ENCODE measurements around the gene KIF26A.

The KIF26A gene

DNA sequence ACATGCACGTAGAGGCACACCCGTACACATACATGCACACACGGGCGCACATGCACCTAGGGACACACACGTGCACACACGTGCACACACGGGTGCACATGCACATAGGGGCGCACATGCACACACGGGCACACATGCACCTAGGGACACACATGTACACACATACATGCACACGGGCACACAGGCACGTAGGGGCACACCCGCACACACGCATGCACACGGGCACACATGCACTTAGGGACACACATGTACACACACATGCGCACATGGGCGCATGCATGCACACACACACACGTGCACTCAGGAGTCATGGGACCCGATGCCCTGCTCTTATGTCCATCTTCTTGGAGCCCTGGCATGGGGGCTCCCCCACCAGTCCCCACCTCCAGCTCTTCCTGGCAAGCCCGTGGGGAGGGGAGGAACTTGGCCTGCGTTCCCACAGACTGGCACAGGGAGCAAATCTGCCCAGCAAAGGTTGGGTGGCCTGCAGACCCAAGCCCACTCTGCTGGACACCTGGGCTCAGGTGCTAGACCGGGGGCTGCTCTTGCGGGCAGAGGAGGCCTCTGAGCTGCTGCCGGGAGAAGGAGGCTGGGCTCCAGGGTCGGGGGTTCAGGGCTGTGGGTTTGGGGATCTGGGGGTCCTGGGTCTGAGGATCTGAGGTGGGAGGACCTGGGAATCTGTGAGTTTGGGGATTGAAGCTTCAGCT, 51.4 kb downstream of the KIF26A start:
- H3K79me1 ChIP-seq (ENCODE audit: low read length): no peaks in the 10 kb centered on the region
- no peak overlapping the region for H4K8ac ChIP-seq (ENCODE audit: low read depth, low read length)
- no peak overlapping the region for H3K23ac ChIP-seq (ENCODE audit: low read length)
- no peak overlapping the region for H2BK120ac ChIP-seq (ENCODE audit: low read depth, low read length)
- no CpG with 5 or more reads among the region's 24 CpGs for WGBS (ENCODE audit: extremely low coverage, insufficient coverage, low lambda C conversion rate)
- no peak overlapping the region for H3K9ac ChIP-seq (ENCODE audit: low read length)
- H2BK15ac ChIP-seq (replicated peaks; ENCODE audit: low read depth): no peak overlapping the region
- H2AK5ac ChIP-seq (ENCODE audit: low read length): no peak overlapping the region
- no peak overlapping the region for H3K4me2 ChIP-seq (ENCODE audit: low read length)
- no peak overlapping the region for H2BK5ac ChIP-seq (ENCODE audit: low read length)
- H3K4ac ChIP-seq (ENCODE audit: low read depth, low read length): no peak overlapping the region
- H3K27me3 ChIP-seq (ENCODE audit: insufficient read depth, low read length, poor library complexity): no peaks in the 10 kb centered on the region
- no peak overlapping the region for H3K56ac ChIP-seq (ENCODE audit: low read length)
- H3K4me1 ChIP-seq (ENCODE audit: control insufficient read depth, low read depth, low read length): no peaks in the 10 kb centered on the region
- H3K18ac ChIP-seq (ENCODE audit: low read length): no peak overlapping the region
- DNase-seq: no peak
- H4K5ac ChIP-seq (ENCODE audit: low read length): no peak overlapping the region
- no peaks in the 10 kb centered on the region for H3K79me2 ChIP-seq (ENCODE audit: control insufficient read depth, insufficient read depth, low read length)
- no peak overlapping the region for H3K27ac ChIP-seq (ENCODE audit: low read depth, low read length)
- H3K36me3 ChIP-seq (ENCODE audit: control insufficient read depth, insufficient read depth, low read length): no peaks in the 10 kb centered on the region
- H3K4me3 ChIP-seq (ENCODE audit: low read length): no peak overlapping the region

DNA sequence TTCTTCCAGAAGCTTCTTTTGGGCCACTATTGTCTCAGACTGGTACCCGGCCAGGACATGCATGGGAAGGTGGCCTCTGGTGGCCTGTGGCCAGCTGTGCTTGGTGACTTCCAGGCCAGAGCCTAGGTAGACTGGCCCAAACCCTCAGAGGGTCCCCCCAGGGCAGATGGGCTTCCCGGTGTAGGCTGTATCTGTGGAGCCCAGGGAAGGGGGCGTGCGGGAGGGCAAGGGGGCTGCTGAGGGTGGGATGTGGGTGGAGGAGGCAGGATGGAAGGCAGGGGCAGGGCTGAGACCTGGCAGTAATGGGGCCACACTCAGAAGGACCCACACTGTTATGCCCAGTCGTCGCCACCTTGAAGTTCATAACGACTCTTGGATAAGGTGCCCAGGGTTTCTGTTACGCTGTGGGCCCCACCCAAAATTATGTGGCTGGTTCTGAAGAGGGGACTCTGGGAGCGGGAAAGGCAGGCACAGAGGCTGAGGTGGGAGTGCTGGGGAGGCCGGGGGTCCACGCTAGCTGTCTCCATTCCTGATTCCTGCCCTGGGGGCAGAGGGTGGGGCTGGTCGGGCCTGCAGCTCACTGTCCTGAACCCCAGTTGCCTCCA, 52.1 kb downstream of the KIF26A start:
- Histone ChIP-seq H3K27me3 (ENCODE audit: insufficient read depth, low read length, poor library complexity) (no peaks in the 10 kb centered on the region), H2AK5ac (ENCODE audit: low read length) (no peak overlapping the region), H3K18ac (ENCODE audit: low read length) (no peak overlapping the region), H4K8ac (ENCODE audit: low read depth, low read length) (no peak overlapping the region), H2BK15ac (replicated peaks; ENCODE audit: low read depth) (no peak overlapping the region), H2BK120ac (ENCODE audit: low read depth, low read length) (no peak overlapping the region), H3K27ac (ENCODE audit: low read depth, low read length) (no peak overlapping the region), H3K9ac (ENCODE audit: low read length) (no peak overlapping the region), H3K36me3 (ENCODE audit: control insufficient read depth, insufficient read depth, low read length) (no peaks in the 10 kb centered on the region), H3K79me1 (ENCODE audit: low read length) (no peaks in the 10 kb centered on the region), H3K56ac (ENCODE audit: low read length) (no peak overlapping the region), H2BK5ac (ENCODE audit: low read length) (no peak overlapping the region), H3K23ac (ENCODE audit: low read length) (no peak overlapping the region), H3K4ac (ENCODE audit: low read depth, low read length) (no peak overlapping the region), H3K4me3 (ENCODE audit: low read length) (no peak overlapping the region), H3K4me1 (ENCODE audit: control insufficient read depth, low read depth, low read length) (no peaks in the 10 kb centered on the region), H3K4me2 (ENCODE audit: low read length) (no peak overlapping the region), H3K79me2 (ENCODE audit: control insufficient read depth, insufficient read depth, low read length) (no peaks in the 10 kb centered on the region), H4K5ac (ENCODE audit: low read length) (no peak overlapping the region)
- DNase-seq: no peak
- no CpG with 5 or more reads among the region's 12 CpGs for WGBS (ENCODE audit: extremely low coverage, insufficient coverage, low lambda C conversion rate)

DNA sequence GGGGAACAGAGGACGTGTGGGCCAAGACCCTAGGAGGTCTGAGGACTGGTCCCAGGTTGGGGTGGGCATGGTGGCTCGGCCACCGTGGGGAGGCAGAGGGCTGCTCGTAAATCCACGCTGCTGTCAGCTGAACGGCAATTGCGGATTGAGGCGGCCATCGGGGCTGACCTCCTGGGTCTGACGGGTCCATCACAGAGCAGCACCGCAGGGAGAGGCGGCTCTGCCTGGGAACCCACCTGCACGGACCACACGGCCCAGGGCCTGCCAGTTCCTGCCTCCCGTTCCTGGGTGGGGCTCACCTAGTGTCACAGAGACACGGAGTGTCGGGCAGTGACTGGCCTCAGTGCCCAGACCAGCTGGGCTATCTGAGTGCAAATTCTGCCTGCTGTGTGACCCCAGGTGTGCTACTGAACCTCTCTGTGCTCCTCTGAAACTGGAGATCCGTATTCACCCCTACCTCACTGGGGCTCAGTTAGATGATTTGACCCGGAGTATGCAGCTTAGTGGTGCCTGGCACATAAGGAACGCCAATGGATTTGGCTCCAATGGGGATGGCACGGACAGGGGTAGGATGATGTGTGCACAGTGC, 53.1 kb downstream of the KIF26A start:
- no peak overlapping the region for H3K23ac ChIP-seq (ENCODE audit: low read length)
- no peak overlapping the region for H3K4me2 ChIP-seq (ENCODE audit: low read length)
- no peak overlapping the region for H2BK5ac ChIP-seq (ENCODE audit: low read length)
- no peak for DNase-seq
- no peak overlapping the region for H3K56ac ChIP-seq (ENCODE audit: low read length)
- H3K4me1 ChIP-seq (ENCODE audit: control insufficient read depth, low read depth, low read length): no peaks in the 10 kb centered on the region
- no peak overlapping the region for H2BK120ac ChIP-seq (ENCODE audit: low read depth, low read length)
- H3K4ac ChIP-seq (ENCODE audit: low read depth, low read length): no peak overlapping the region
- H4K8ac ChIP-seq (ENCODE audit: low read depth, low read length): no peak overlapping the region
- H3K9ac ChIP-seq (ENCODE audit: low read length): no peak overlapping the region
- no peaks in the 10 kb centered on the region for H3K36me3 ChIP-seq (ENCODE audit: control insufficient read depth, insufficient read depth, low read length)
- H3K27ac ChIP-seq (ENCODE audit: low read depth, low read length): no peak overlapping the region
- no peak overlapping the region for H2BK15ac ChIP-seq (replicated peaks; ENCODE audit: low read depth)
- H2AK5ac ChIP-seq (ENCODE audit: low read length): no peak overlapping the region
- no peaks in the 10 kb centered on the region for H3K79me2 ChIP-seq (ENCODE audit: control insufficient read depth, insufficient read depth, low read length)
- WGBS (ENCODE audit: extremely low coverage, insufficient coverage, low lambda C conversion rate): no CpG with 5 or more reads among the region's 21 CpGs
- no peaks in the 10 kb centered on the region for H3K79me1 ChIP-seq (ENCODE audit: low read length)
- H3K18ac ChIP-seq (ENCODE audit: low read length): no peak overlapping the region
- no peak overlapping the region for H3K4me3 ChIP-seq (ENCODE audit: low read length)
- no peaks in the 10 kb centered on the region for H3K27me3 ChIP-seq (ENCODE audit: insufficient read depth, low read length, poor library complexity)
- no peak overlapping the region for H4K5ac ChIP-seq (ENCODE audit: low read length)

DNA sequence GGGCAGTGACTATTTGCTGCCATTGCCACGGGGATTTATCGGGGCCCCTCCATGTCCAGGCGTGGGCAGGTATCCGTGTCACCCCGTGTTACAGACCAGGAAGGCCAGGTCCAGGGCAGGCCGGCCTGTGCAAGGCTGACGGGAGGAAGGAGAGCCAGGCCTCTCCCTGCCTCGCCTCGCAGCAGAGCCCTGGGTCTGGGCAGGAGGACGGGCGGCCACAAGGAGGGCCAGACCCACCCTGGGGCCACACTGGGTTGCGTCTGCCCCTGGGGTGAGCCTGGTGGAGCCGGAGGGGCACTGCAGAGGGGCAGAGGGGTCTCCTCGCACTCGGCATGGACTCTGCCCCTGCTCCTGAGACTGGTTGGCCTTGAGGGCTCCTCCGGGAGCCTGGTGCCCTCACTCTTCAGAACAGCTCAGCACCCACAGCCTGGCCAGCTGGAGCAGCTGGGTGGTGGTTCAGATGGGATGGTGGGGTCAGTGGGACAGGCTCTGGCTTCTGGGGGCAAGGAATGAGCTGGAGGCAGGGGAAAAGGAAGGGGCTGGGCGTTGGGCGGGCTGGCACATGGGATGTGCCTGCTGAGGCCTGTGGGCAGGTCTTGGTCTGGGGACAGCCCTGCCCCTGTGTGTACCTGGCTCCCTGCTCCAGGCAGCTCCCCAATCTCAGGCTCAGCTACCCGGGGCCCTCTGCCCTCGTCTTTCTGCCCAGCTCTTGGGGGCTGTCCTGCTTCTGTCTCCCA, 53.9 kb downstream of the KIF26A start:
- H3K23ac ChIP-seq (ENCODE audit: low read length): no peak overlapping the region

DNA sequence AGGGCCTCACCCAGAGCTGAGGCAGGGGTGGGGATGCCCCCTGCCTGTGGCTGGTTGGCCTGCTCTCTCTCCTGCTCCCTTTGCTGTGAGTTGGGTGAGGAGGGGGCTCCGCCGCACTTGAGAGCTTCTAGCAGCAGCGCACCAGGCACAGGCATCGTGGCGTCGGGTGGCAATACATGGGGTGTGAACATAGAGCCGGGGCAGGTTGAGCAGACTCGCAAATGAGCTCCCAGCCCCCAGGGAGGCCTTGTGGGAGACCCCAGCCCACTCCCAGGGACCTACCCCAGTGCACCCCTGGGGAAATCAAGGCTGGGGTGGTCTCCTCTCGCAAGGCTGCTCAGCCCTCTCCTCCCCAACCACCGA, 54.5 kb downstream of the KIF26A start:
- H2BK120ac ChIP-seq (ENCODE audit: low read depth, low read length): no peak overlapping the region
- no peak overlapping the region for H3K4me3 ChIP-seq (ENCODE audit: low read length)
- no peak overlapping the region for H2AK5ac ChIP-seq (ENCODE audit: low read length)
- no peak overlapping the region for H3K4me2 ChIP-seq (ENCODE audit: low read length)
- H3K56ac ChIP-seq (ENCODE audit: low read length): no peak overlapping the region
- H3K4me1 ChIP-seq (ENCODE audit: control insufficient read depth, low read depth, low read length): no peaks in the 10 kb centered on the region
- H3K27me3 ChIP-seq (ENCODE audit: insufficient read depth, low read length, poor library complexity): no peaks in the 10 kb centered on the region
- DNase-seq: no peak
- no peak overlapping the region for H3K23ac ChIP-seq (ENCODE audit: low read length)
- no peaks in the 10 kb centered on the region for H3K36me3 ChIP-seq (ENCODE audit: control insufficient read depth, insufficient read depth, low read length)
- H3K27ac ChIP-seq (ENCODE audit: low read depth, low read length): no peak overlapping the region
- no peak overlapping the region for H2BK5ac ChIP-seq (ENCODE audit: low read length)
- no peak overlapping the region for H3K9ac ChIP-seq (ENCODE audit: low read length)
- H4K8ac ChIP-seq (ENCODE audit: low read depth, low read length): no peak overlapping the region
- no peaks in the 10 kb centered on the region for H3K79me2 ChIP-seq (ENCODE audit: control insufficient read depth, insufficient read depth, low read length)
- H3K79me1 ChIP-seq (ENCODE audit: low read length): no peaks in the 10 kb centered on the region
- H3K4ac ChIP-seq (ENCODE audit: low read depth, low read length): no peak overlapping the region
- H2BK15ac ChIP-seq (replicated peaks; ENCODE audit: low read depth): no peak overlapping the region
- H4K5ac ChIP-seq (ENCODE audit: low read length): no peak overlapping the region
- H3K18ac ChIP-seq (ENCODE audit: low read length): no peak overlapping the region
- no CpG with 5 or more reads among the region's 10 CpGs for WGBS (ENCODE audit: extremely low coverage, insufficient coverage, low lambda C conversion rate)

More for the DNA sequence above, 53.9 kb downstream of the KIF26A start:
- Histone ChIP-seq H3K56ac (ENCODE audit: low read length) (no peak overlapping the region), H2AK5ac (ENCODE audit: low read length) (no peak overlapping the region), H3K4ac (ENCODE audit: low read depth, low read length) (no peak overlapping the region), H3K79me1 (ENCODE audit: low read length) (no peaks in the 10 kb centered on the region), H2BK15ac (replicated peaks; ENCODE audit: low read depth) (no peak overlapping the region), H2BK120ac (ENCODE audit: low read depth, low read length) (no peak overlapping the region), H2BK5ac (ENCODE audit: low read length) (no peak overlapping the region), H3K27me3 (ENCODE audit: insufficient read depth, low read length, poor library complexity) (no peaks in the 10 kb centered on the region), H3K4me1 (ENCODE audit: control insufficient read depth, low read depth, low read length) (no peaks in the 10 kb centered on the region), H3K36me3 (ENCODE audit: control insufficient read depth, insufficient read depth, low read length) (no peaks in the 10 kb centered on the region), H4K8ac (ENCODE audit: low read depth, low read length) (no peak overlapping the region), H4K5ac (ENCODE audit: low read length) (no peak overlapping the region), H3K18ac (ENCODE audit: low read length) (no peak overlapping the region), H3K4me2 (ENCODE audit: low read length) (no peak overlapping the region), H3K79me2 (ENCODE audit: control insufficient read depth, insufficient read depth, low read length) (no peaks in the 10 kb centered on the region), H3K9ac (ENCODE audit: low read length) (no peak overlapping the region), H3K27ac (ENCODE audit: low read depth, low read length) (no peak overlapping the region), H3K4me3 (ENCODE audit: low read length) (no peak overlapping the region)
- DNase-seq: no peak
- no CpG with 5 or more reads among the region's 20 CpGs for WGBS (ENCODE audit: extremely low coverage, insufficient coverage, low lambda C conversion rate)
